Suprapubic skin (tissue), 3 donors: ENCODE measurements around the gene POLRMT.

Experiments
- CTCF ChIP-seq, 2 donors: fragments of 200-600 bp in 1 of 2; fragments of 450-650 bp in 1 of 2; sonication (generic) in 1 of 2; IDR thresholded peaks; one replicate each; pipeline ENCODE4 v1.5.1; 2016 to 2019; ENCODE audit warnings: antibody characterized with exemption in 2 of 2, mild to moderate bottlenecking in 1 of 2, moderate library complexity in 1 of 2
- POLR2A ChIP-seq, 2 donors: fragments of 450-650 bp; IDR thresholded peaks; one replicate each; pipeline ENCODE4 v1.6.1; 2017; ENCODE audit warnings: antibody characterized with exemption in 2 of 2, mild to moderate bottlenecking in 2 of 2, moderate library complexity in 2 of 2

DNA sequence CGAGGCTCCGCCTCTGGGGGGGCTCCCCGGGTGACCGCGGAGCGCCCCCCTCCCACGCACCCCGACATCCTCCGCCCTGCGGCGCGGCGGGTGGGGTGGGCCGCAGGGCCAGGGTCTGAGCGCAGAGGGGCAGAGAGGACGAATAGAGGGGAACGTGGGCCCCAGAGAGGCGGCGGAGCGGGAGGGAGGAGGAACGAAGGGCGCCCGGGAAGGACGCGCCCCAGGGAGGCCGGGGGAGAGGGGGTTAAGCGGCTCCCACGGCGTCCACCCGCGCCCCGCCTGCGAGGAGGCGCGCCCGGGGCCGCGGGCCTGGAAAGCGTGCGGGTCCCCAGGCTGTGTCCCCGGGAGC, 42.6 kb downstream of the POLRMT start:
- no peak for TF ChIP-seq CTCF (IDR thresholded peaks at IDR 0.05)
- TF ChIP-seq POLR2A (IDR thresholded peaks at IDR 0.05), result no peak
